ENCODE data around the gene TMEM200A. TPM values are rescaled to one million over a fixed set of nuclear protein-coding genes. Genes with fewer than 3 reads are reported as not detected.

TMEM200A gene
- total RNA-seq, 4 donors from 2014 or later, result 2.5 to 8.7 (median 5.2) TPM

DNA sequence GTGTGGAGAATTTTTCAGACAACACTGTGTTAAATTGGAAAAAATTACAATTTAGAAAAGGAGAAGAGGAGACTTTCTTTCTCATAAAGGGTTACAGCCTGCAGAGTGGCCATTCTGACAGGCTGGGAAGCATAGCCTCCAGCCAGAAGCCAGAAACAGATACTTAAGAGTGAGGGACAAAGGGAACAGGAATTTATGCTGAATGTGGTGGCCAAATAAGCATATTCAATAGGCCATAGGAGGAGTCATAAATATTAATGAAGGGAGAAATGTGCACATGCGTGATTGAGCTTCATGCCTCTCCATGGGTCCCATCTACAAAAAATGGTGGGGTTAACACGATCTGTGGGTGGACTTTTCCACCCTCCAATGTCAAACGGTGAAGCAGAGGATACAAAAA, 13.4 kb downstream of the TMEM200A start:
- Histone ChIP-seq H3K9me3 (no peaks in the 10 kb centered on the region), H3K27ac (no peak overlapping the region), H3K4me1 (peaks cover 0 to 14% (median 0%) of the 10 kb centered on the region in 4 donors), H3K36me3 (no peaks in the 10 kb centered on the region), H3K27me3 (no peaks in the 10 kb centered on the region), H3K4me3 (no peak overlapping the region)
- TF ChIP-seq POLR2A (IDR thresholded peaks at IDR 0.05), result no peak
- TF ChIP-seq, protein P1, sequence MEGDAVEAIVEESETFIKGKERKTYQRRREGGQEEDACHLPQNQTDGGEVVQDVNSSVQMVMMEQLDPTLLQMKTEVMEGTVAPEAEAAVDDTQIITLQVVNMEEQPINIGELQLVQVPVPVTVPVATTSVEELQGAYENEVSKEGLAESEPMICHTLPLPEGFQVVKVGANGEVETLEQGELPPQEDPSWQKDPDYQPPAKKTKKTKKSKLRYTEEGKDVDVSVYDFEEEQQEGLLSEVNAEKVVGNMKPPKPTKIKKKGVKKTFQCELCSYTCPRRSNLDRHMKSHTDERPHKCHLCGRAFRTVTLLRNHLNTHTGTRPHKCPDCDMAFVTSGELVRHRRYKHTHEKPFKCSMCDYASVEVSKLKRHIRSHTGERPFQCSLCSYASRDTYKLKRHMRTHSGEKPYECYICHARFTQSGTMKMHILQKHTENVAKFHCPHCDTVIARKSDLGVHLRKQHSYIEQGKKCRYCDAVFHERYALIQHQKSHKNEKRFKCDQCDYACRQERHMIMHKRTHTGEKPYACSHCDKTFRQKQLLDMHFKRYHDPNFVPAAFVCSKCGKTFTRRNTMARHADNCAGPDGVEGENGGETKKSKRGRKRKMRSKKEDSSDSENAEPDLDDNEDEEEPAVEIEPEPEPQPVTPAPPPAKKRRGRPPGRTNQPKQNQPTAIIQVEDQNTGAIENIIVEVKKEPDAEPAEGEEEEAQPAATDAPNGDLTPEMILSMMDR (IDR thresholded peaks at IDR 0.05), result no peak
- DNase-seq, result no peak

DNA sequence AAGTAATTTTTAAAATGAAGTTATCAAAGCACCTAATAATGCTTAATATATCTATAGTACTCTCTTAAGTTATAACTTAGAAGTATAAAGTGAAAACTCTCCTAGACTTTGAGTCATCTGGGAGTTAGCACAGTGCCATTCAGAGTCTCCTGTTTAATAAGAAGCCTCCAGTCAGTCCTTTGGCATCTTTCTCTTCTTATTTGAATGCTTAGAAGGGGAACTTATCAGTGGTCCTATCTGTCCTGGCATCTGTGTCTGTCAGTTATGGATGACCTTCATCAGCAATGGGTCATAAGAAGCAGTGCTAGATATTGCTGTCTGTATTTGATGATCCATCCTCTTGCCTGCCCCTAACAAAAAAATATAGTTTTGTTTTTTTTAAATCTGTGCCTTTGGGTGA, 15.2 kb downstream of the TMEM200A start:
- Histone ChIP-seq H3K36me3 (no peaks in the 10 kb centered on the region), H3K4me3 (no peak overlapping the region), H3K27me3 (no peaks in the 10 kb centered on the region), H3K27ac (no peak overlapping the region), H3K9me3 (no peaks in the 10 kb centered on the region), H3K4me1 (peaks cover 0 to 14% (median 0%) of the 10 kb centered on the region in 4 donors)
- TF ChIP-seq POLR2A (IDR thresholded peaks at IDR 0.05), result no peak
- TF ChIP-seq, protein P1 (IDR thresholded peaks at IDR 0.05), result no peak
- no peak for DNase-seq

DNA sequence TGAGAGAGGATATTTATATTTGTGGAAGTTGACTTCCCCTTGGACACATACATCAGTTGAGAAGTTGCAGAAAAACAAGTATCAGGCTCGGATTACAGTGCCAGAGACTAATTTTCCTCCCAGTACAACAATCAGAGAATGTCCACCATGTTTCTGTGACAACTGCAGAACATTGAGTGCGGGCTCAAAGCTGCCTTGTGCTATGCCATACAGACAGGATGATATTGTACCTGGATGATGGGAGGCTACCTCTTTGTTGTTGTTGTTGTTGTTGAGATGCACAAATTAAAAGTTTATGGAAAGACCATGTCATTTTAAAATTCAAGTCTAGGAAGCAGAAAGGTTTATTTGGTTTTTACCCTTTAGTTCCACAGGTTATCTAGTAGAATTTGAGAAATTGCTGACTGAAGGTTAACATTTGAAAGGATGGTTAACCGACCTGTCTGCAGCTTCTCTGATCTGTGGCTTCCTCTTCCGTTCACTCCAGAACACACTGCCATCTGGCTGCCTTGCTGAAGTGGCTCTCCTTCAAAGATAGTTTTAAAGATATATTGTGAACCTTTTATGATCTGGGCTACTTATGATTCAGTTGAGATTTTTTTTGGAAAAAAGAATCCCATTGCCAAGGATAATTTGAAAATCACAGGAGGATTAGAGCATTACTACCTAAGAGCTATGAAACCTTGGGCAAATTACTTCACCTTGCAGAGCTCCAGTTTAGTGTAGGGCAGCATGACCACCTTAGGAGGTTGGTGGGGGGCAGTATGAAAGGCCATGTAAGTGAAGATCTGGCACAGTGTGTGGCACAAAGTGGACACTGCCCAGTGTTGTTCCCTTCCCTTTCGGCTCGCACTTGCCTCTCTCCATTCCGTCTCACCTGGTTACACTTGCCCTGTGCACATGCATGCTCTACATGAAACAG, 15.9 kb downstream of the TMEM200A start:
- Histone ChIP-seq H3K27ac (no peak overlapping the region), H3K36me3 (no peaks in the 10 kb centered on the region), H3K4me1 (peaks cover 0 to 14% (median 0%) of the 10 kb centered on the region in 4 donors), H3K9me3 (no peaks in the 10 kb centered on the region), H3K27me3 (no peaks in the 10 kb centered on the region), H3K4me3 (no peak overlapping the region)
- peak in 1 of 3 donors; percentile 24 for DNase-seq
- no peak for TF ChIP-seq POLR2A (IDR thresholded peaks at IDR 0.05)
- TF ChIP-seq, protein P1 (IDR thresholded peaks at IDR 0.05), result peak in 3 of 6 experiments; percentile 37 to 48 (median 46)

DNA sequence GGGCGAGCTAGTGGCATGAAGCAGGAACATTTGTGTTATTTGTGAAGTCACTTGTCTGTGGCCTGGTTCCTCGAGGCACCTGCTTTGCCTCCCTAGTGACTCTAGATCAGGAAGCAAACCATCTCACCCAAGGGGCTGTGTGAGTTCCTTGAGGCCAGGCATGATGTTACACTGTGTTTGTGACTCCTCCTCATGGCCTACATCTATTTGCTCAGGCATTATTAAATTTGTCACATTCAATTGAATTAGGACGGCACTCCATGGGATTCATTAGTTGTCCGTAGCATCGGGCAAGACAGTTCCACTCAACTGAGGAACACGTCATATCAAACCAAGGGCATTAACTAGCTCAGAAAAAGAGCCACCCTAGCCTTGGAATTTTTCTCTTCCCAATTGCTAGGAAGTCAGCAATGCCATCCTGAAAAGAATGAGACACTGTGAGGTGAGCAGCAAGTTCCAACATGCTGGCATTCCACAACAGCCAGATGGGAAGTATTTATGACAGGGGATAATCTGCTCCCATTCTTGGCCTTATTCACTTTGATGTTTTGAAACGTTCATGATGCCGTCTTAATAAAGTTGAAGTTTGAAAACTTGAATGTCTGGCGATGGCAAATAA, 17.2 kb downstream of the TMEM200A start:
- Histone ChIP-seq H3K27ac (no peak overlapping the region), H3K4me1 (peaks cover 0 to 7% (median 0%) of the 10 kb centered on the region in 4 donors), H3K27me3 (no peaks in the 10 kb centered on the region), H3K9me3 (no peaks in the 10 kb centered on the region), H3K4me3 (no peak overlapping the region), H3K36me3 (no peaks in the 10 kb centered on the region)
- TF ChIP-seq, protein P1 (IDR thresholded peaks at IDR 0.05), result no peak
- no peak for TF ChIP-seq POLR2A (IDR thresholded peaks at IDR 0.05)
- no peak for DNase-seq

DNA sequence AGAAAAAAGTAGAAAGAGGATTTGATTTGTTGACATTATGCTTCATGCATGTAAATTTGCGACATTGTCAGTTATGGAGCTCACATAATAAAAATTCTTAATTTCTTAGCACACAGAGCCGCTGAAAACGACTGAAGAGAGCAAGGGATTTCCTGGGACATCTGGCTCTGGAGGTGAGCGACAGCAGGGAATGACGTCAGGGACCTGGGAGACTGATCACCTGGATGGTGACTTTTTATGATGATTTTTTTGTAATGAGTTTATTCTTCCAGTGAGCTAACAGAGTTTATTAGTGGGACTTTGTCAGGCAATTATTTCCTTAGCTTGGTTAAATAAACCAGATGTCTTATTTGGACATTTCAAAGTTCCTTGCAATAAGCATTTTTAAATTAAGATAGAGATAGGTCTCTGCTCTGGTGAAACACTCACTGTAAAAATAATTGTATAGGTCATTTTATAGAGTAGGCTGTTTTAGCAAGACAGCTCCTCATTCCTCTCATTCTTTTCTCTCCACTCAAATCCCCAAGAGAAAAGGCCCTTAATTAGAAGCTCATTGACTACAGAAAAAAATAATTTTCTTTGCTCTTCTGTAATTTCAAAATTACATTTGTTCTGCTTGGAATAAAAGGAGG, 19.4 kb downstream of the TMEM200A start:
- DNase-seq, result no peak
- Histone ChIP-seq H3K36me3 (no peaks in the 10 kb centered on the region), H3K4me3 (no peak overlapping the region), H3K27me3 (no peaks in the 10 kb centered on the region), H3K27ac (no peak overlapping the region), H3K9me3 (no peaks in the 10 kb centered on the region), H3K4me1 (no peaks in the 10 kb centered on the region)
- no peak for TF ChIP-seq POLR2A (IDR thresholded peaks at IDR 0.05)
- TF ChIP-seq, protein P1 (IDR thresholded peaks at IDR 0.05), result no peak
